GM12878 (cell line): ENCODE data around the gene KDM2A. TPM values are rescaled to one million over a fixed set of nuclear protein-coding genes. Genes with fewer than 3 reads are reported as not detected.

Experiments used
- ATAC-seq: fragments of 200-7000 bp; cut with Tn5 transposase; 3 replicates; pipeline ENCODE4 v1.9.1; 2020; ENCODE audit warnings: mild to moderate bottlenecking, moderate library complexity
- BruUV-seq: library from RNA; stranded (reverse); fragments of 400-500 nt; replicated peaks from 2 replicates; lab custom pipeline; 2021; lab: Mats Ljungman, UMichigan
- CTCF ChIA-PET: fragments of 300-600 bp; sonication (Branson Sonifier 250); formaldehyde crosslinking; extraction: SDS; loops from one replicate; lab custom pipeline; 2021; ENCODE audit warnings: inconsistent platforms; lab: Yijun Ruan, JAX
- POLR2A ChIA-PET: fragments of 350-600 bp; formaldehyde crosslinking; extraction: SDS; loops from one replicate; lab custom pipeline; 2021; ENCODE audit warnings: inconsistent platforms; lab: Charles Lee
- RAD21 ChIA-PET: fragments of 300-600 bp; sonication (Branson Sonifier 250); formaldehyde crosslinking; loops from one replicate; lab custom pipeline; 2023; ENCODE audit warnings: antibody characterized with exemption; ENCODE audit not compliant: unreplicated experiment; lab: Charles Lee
- SMC1A ChIA-PET: fragments of 300-600 bp; sonication (Branson Sonifier 250); formaldehyde crosslinking; loops from one replicate; lab custom pipeline; 2023; ENCODE audit not compliant: unreplicated experiment, uncharacterized antibody; lab: Charles Lee
- DNase-seq: peaks from one replicate; pipeline ENCODE4 v3.0.0-alpha.2; 2011; ENCODE audit warnings: low read depth, low spot score
- FAIRE-seq: peaks from 3 replicates; lab custom pipeline; 2011; peaks lifted over from hg19 to GRCh38; lab: Jason Lieb, UNC
- H2AFZ ChIP-seq: 2 replicates; pipeline ENCODE4 v1.6.0; 2011; ENCODE audit warnings: low read depth, low read length, control low read depth; ENCODE audit not compliant: control insufficient read depth
- H3K27ac ChIP-seq: 2 replicates; pipeline ENCODE4 v1.5.1; 2011; ENCODE audit warnings: control low read depth; ENCODE audit not compliant: control insufficient read depth, insufficient read depth
- H3K27me3 ChIP-seq, 2 experiments: replicated peaks in 1 of 2; 2 replicates each; pipeline versions ENCODE4 v1.6.0 to v1.6.1; 2011; ENCODE audit warnings: low read length in 1 of 2; ENCODE audit not compliant: control insufficient read depth in 2 of 2, insufficient read depth in 2 of 2
- H3K36me3 ChIP-seq, 2 experiments: 2 replicates each; pipeline ENCODE4 v1.5.1; 2011; ENCODE audit warnings: low read length in 1 of 2; ENCODE audit not compliant: control insufficient read depth in 2 of 2, insufficient read depth in 2 of 2
- H3K4me1 ChIP-seq: 2 replicates; pipeline ENCODE4 v1.6.1; 2011; ENCODE audit warnings: mild to moderate bottlenecking, low read length, moderate library complexity, mixed read lengths; ENCODE audit not compliant: control insufficient read depth, insufficient read depth
- H3K4me2 ChIP-seq: 2 replicates; pipeline ENCODE4 v1.6.0; 2011; ENCODE audit warnings: control low read depth; ENCODE audit not compliant: control insufficient read depth, insufficient read depth
- H3K4me3 ChIP-seq: fragments of 200-600 bp; sonication (generic); 2 replicates; pipeline ENCODE4 v1.5.1; 2016
- H3K79me2 ChIP-seq: 2 replicates; pipeline ENCODE4 v1.6.0; 2011; ENCODE audit warnings: low read length; ENCODE audit not compliant: control insufficient read depth, insufficient read depth
- H3K9ac ChIP-seq: 2 replicates; pipeline ENCODE4 v1.8.0; 2011; ENCODE audit warnings: low read length, control low read depth, mixed read lengths; ENCODE audit not compliant: control insufficient read depth, insufficient read depth
- H3K9me3 ChIP-seq: replicated peaks from 3 replicates; pipeline ENCODE4 v1.5.1; 2011; ENCODE audit warnings: mild to moderate bottlenecking, low read length; ENCODE audit not compliant: control insufficient read depth, insufficient read depth
- H4K20me1 ChIP-seq: 2 replicates; pipeline ENCODE4 v1.6.0; 2011; ENCODE audit not compliant: control insufficient read depth, insufficient read depth
- BRCA1 ChIP-seq: IDR thresholded peaks from 2 replicates; pipeline ENCODE4 v1.6.1; 2011; ENCODE audit warnings: low read depth, low read length, improper control_type of control experiment
- CBFB ChIP-seq: IDR thresholded peaks from 2 replicates; pipeline ENCODE4 v1.6.1; 2016; ENCODE audit warnings: antibody characterized with exemption, low read depth
- GATAD2B ChIP-seq: fragments of 450-650 bp; conservative IDR thresholded peaks from 2 replicates; pipeline ENCODE4 v1.6.1; 2017; ENCODE audit warnings: low read depth, mild to moderate bottlenecking, moderate library complexity
- HSF1 ChIP-seq: fragments of 150-350 bp; IDR thresholded peaks from 2 replicates; pipeline ENCODE4 v1.6.1; 2014; ENCODE audit warnings: mild to moderate bottlenecking, low read depth, low read length
- IKZF2 ChIP-seq, 2 experiments: fragments of 450-650 bp; IDR thresholded peaks; 2 replicates each; pipeline ENCODE4 v1.6.1; 2017; ENCODE audit warnings: mild to moderate bottlenecking in 2 of 2, moderate library complexity in 2 of 2
- NFYB ChIP-seq: IDR thresholded peaks from 2 replicates; pipeline ENCODE4 v1.6.1; 2011; ENCODE audit warnings: low read depth, mild to moderate bottlenecking, low read length, improper control_type of control experiment, moderate library complexity; ENCODE audit not compliant: insufficient read depth
- PML ChIP-seq: IDR thresholded peaks from 2 replicates; pipeline ENCODE4 v1.6.1; 2012; ENCODE audit warnings: low read length, inconsistent platforms
- POLR2AphosphoS2 ChIP-seq: IDR thresholded peaks from 2 replicates; pipeline ENCODE4 v1.6.1; 2011; ENCODE audit warnings: low read depth, mild to moderate bottlenecking, low read length, improper control_type of control experiment, moderate library complexity
- RAD51 ChIP-seq: fragments of 450-650 bp; IDR thresholded peaks from 2 replicates; pipeline ENCODE4 v1.6.1; 2016; ENCODE audit warnings: moderate library complexity, mild to moderate bottlenecking, inconsistent platforms
- RFX5 ChIP-seq: IDR thresholded peaks from 2 replicates; pipeline ENCODE4 v1.6.1; 2011; ENCODE audit warnings: low read depth, low read length, improper control_type of control experiment
- SMARCA5 ChIP-seq: fragments of 450-650 bp; IDR thresholded peaks from 2 replicates; pipeline ENCODE4 v1.6.1; 2017; ENCODE audit warnings: mild to moderate bottlenecking
- TAF1 ChIP-seq: IDR thresholded peaks from 2 replicates; pipeline ENCODE4 v1.6.1; 2011; ENCODE audit warnings: mild to moderate bottlenecking, low read depth, low read length, borderline replicate concordance
- WGBS: methylation state at CpG from one replicate; pipeline ENCODE4 v1.1.6; 2016; ENCODE audit warnings: low lambda C conversion rate; ENCODE audit not compliant: insufficient replicate concordance, insufficient coverage; ENCODE audit errors: missing lambda C conversion rate; 5-methylcytosine and 5-hydroxymethylcytosine counted together
- in situ Hi-C: fragments of 300-500 bp; cut with MboI; formaldehyde crosslinking; loops from 9 replicates; pipeline ENCODE4 v1.14.3; 2018; ENCODE audit warnings: mixed read lengths
- intact Hi-C: fragments of 100-400 bp; cut with micrococcal nuclease; formaldehyde crosslinking; loops from one replicate; pipeline ENCODE4 v1.14.2; 2022; ENCODE audit not compliant: unreplicated experiment
- polyA plus RNA-seq, 11 experiments: library from polyadenylated mRNA; depleted of rRNA in 4 of 11; unstranded in 6 of 11; stranded (reverse) in 5 of 11; fragments of >200 nt; fragmentation: Nextera tagmentation in 4 of 11; fragmentation: Illumina TruSeq in 1 of 11; extraction: Ambion mirVana in 4 of 11; extraction: Trizol in 1 of 11; gene quantifications; 1 replicate in 1 of 11; 2 replicates in 10 of 11; pipeline versions ENCODE4 v1.2.1 to v1.2.3, GENCODE V29; 2011 to 2016; ENCODE audit warnings: inconsistent platforms in 2 of 11, missing spikeins in 2 of 11, low read depth in 1 of 11
- total RNA-seq, 4 experiments: library from RNA; depleted of rRNA in 3 of 4; stranded (reverse); fragments of >200 nt in 3 of 4; fragmentation: Illumina TruSeq in 1 of 4; extraction: Trizol in 1 of 4; gene quantifications; 2 replicates each; pipeline versions ENCODE4 v1.2.1 to v1.2.3, GENCODE V29; 2013 to 2021

Gene KDM2A
- total and polyA plus RNA-seq, 10 of the 15 experiments (the other 5 are each of a cell fraction or from before 2014, with no cell fraction given): 10.5 to 69.3 (median 41.6) TPM

GRCh38 chr11:67136156-67136555 is 17.1 kb downstream of the KDM2A start:
- Histone ChIP-seq H3K4me1 (no peaks in the 10 kb centered on the region), H3K27me3 (no peaks in the 10 kb centered on the region), H4K20me1 (no peaks in the 10 kb centered on the region; the same call in 1 of the 2 replicates), H2AFZ (no peak overlapping the region), H3K36me3 (peaks cover 13 to 43% of the 10 kb centered on the region in 2 experiments), H3K4me2 (no peak overlapping the region), H3K79me2 (peaks cover 50% of the 10 kb centered on the region), H3K9ac (no peak overlapping the region), H3K4me3 (no peak overlapping the region), H3K27ac (no peak overlapping the region), H3K9me3 (no peaks in the 10 kb centered on the region)
- ATAC-seq: no peak
- TF ChIP-seq RAD51 (no peak), SMARCA5 (no peak), RFX5 (no peak), BRCA1 (no peak), NFYB (no peak), TAF1 (no peak), GATAD2B (no peak), HSF1 (no peak), CBFB (no peak), PML (no peak), POLR2AphosphoS2 (no peak), IKZF2 (IDR thresholded peaks at IDR 0.05) (no peak)
- ChIA-PET RAD21 (no interaction called here), SMC1A (no interaction called here), CTCF (interaction anchor here (1.0 kb wide), 1 partner anchor 8 kb away, joined by 3 read pairs; no protein-coding TSS in a partner anchor), POLR2A (no interaction called here)
- 100% methylated on average over 1 of the region's 1 CpG for WGBS
- intact Hi-C loops: no loop called here
- BruUV-seq: no TSS peak
- FAIRE-seq: no peak
- no peak for DNase-seq
- in situ Hi-C loops: no loop called here
